ENCODE data around the gene CAMTA1.
"Not testable (repeated sequence)": the region's sequence is repeated elsewhere in the genome, so short reads cannot be mapped to it uniquely, and the experiment has no call there.

The CAMTA1 gene

DNA sequence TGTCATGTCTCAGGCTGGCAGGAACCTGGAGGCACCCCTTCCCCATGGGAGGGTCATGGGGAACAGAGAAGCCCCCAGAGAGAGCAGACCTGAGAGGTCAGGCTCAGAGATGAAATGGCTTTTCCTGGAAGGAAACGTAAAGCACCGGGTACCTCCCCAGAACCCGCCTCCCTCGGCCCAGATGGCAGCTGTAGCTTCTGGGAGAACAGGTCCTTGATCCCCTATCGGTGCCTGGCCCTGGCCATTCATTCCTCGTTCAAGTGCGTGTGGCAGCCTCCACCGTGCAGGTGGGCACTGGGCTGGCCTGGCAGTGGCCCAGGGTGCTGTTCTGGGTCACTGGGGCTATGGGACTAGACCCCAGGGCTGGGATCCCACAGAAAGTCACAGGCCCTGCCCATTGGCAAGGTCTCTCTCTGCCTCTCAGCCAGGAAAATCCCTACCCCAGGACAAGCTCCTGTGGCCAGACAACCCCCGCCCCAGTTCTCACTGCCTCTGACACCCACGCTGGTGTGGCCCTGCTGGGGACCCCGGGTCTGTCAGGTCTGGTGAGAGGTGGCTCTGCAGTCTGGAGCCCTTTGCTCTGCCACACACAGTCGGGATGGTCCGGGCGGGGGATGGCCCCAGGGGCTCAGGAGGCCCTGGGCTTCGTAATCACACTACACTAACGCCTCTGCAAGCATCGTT lies 802.7 kb downstream of the CAMTA1 start:
- no peak for DNase-seq

DNA sequence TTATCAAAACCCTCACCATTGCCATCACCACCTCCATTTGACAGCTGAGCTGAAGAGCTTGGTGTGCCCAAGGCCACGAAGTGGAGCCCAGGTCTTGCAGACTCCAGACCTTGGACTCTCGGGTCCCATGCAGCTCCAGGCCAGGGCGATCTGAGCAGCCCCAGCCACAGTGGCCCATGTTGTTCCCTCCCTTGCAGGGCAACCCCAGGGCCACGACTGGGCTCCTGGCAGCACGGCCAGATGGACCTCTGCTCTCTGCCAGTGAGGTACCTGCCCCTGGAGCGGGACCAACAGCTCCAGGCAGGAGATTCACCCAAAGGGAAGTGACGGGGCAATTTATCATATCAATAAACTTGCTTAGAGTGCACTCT lies 803.2 kb downstream of the CAMTA1 start:
- DNase-seq: no peak

DNA sequence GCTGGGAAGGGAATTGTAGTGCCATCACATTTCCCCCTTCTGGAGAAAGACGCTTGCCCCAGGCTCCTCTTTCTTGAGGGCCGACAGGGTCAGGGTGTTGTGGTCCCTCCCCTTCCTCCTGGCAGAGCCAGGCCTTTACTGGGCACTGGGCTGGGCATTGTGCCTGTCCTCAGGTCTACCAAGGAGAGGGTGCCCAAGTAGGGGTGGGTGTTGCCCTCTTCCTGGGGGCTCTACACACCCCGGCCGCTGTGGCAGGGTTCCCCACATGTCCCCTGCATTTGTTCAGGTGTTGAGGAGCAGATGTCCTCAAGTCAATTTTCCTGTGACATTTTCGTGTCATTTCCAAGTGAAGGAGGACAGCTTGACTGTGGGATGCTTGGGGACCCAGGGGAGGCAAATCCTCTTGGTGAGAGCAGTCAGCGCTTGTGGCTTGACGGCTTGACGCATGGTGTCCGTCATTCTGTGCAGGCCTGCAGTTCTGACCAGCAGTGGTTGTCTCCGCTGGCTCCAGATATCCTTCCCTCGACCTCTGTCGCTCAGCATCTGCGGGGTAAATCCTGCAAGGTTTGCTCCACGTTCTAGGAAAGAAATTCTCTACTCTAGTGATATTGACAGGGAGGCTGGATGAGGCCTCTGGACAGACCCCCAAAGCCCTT lies 804.0 kb downstream of the CAMTA1 start:
- no peak for DNase-seq

DNA sequence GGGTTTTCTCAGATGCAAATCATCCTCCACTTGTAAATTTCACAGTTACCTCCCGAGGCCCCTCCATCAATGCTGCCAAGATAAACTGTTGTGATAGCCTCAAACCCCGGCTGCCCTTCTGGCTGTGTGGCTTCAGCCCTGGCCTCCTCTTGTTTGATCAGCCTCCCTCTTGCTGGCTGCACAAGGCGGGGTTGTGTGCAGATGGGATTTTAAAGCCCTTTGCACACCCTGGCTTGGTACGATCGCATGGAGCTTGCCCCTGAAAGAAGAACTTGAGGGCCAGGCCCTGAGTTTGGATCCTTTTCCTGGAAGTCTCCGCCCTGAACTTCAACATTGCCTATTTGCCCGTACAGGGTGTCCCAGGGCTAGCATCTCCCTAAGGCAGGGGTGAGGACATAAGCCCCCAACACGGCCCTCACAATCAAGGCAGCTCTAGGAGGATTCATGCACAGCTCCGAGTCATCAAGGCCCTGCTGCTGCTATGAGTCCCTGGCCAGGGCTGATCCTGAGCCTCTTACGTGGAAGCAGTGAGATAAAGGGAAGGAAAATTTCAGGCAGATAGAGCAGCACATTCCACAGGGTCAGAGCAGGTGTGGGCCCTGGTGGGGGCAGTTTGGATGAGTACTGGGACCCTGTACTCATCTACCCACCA lies 804.6 kb downstream of the CAMTA1 start:
- DNase-seq: no peak

- DNase-seq: no peak
Measured at GRCh38 chr1:7590426-7590790, 805.2 kb downstream of the CAMTA1 start.

GRCh38 chr1:7591565-7591964 lies 806.3 kb downstream of the CAMTA1 start:
- no peak for DNase-seq

DNA sequence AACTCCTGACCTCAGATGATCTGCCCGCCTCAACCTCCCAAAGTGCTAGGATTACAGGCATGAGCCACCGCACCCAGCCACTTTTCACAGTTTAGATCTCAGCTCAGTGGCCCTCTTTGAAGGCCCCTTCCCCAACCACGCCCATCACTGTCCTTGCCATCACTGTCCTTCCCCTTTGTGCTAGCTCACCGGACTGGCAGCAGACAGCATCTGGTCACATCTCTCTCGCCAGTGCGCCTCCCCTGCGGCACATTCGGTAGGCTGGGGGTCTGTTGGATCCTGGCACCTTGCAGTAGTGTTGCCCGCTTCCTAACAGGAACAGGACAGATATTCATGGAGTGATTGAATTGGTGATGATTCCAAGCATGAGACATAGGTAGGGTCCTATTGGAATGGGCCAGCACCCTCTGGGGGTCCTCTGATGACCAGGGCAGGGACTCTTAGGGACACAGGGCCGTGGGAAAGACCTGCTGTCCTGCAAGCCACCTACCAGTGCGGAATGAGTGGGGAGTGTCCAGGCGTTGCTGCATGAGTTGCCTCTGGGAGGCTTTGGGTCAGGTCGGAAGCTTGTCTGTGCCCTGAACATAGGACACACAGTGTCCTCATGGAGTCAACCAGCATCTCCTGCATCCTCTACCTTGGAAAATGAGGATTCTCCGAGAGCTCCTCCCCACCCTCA lies 807.0 kb downstream of the CAMTA1 start:
- no peak for DNase-seq

DNA sequence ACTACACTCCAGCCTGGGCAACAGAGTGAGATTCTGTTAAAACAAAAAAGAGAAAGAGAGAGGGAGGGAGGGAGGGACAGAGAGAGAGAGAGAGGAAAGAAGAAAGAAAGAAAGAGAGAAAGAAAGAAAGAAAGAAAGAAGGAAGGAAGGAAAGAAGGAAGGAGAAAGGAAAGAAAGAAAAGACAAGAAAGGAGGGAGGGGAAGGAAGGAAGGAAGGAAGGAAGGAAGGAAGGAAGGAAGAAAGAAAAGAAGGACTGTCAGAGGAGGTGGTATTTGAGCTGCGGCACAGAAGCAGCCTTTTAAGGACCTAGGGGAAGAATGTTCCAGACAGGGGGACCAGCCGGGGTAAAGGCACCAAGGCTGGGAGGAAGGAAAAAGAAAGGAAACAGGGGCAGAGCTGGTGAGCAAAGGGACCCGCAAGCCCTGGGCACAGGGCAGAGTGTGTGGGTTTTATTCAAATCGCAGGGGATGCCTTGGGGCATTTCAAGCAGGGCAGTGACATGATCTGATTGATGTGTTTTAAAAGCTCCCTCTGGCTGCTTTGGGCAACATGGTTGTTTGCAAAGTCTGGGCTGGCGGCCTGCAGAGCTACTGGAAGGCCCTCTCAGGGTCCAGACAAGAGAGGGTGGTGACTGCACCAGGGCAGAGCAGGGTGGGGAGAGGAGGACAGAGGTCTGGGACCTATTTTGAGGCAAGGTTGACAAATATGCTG lies 808.9 kb downstream of the CAMTA1 start:
- DNase-seq: no peak

GRCh38 chr1:7594714-7595295 lies 809.6 kb downstream of the CAMTA1 start:
- DNase-seq: no peak

GRCh38 chr1:7595336-7595735 lies 810.1 kb downstream of the CAMTA1 start:
- no peak for DNase-seq

DNA sequence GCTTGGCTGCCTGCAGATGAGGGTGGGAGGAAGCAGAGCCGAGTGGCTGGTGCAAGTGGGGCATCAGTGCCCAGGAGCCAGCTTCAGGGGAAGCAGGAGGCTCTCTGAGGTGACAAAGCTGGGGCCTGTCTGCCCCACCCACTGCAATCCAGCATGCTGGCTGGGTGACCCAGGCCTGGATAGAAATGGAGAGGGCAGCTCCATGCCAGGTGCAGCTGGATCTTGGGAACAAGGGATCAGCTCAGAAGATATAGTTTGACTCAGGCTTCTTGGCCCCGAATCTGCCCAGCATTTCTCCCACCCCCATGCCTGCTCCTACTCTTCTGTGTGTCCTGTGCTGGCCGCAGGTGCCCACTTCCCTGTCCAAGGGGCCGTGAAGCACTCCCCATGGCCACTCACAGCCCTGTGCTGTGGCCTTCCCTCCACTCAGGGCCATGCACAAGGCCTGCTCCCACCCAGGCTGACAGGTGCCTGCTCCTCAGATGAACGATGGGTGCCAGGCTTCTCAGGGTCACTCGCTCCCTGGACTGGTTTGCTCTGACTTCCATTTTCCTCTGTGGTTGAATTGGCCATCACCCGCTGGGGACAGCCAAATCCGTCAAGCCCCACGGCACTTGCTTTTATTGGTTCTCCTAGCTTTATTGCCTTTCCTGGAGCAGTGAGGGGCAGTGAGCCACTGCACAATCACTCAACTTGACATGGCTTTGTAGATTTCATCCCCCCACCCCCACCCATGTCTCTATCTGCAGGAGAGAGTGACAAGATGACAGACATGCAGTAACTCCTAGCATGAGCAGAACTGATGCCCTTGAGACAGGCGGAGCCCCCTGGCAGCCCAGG lies 811.1 kb downstream of the CAMTA1 start:
- DNase-seq: no peak

GRCh38 chr1:7598058-7598457 lies 812.8 kb downstream of the CAMTA1 start:
- not testable (repeated sequence) for DNase-seq

- not testable (repeated sequence) for DNase-seq
Measured at GRCh38 chr1:7604906-7605305, 819.7 kb downstream of the CAMTA1 start.

DNA sequence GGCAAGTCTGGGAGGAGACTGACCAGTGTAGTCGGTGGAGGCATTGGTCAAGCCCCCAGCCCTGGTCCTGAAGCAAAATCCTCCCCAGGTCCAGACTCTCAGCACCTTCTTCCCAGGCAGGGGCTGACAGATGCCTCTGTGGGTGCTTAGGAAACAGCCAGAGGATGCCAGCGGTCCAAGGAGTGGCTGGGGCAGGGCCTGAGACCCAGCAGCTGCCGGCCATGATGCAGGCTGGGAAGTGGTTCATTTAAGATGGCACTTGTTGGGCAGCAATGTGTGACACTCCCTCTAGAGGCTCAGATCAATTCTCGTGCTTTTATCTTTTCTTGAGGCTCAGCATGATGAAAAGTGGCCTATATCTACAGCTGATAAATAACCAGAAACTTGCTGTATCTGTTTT lies 820.8 kb downstream of the CAMTA1 start:
- DNase-seq: no peak

DNA sequence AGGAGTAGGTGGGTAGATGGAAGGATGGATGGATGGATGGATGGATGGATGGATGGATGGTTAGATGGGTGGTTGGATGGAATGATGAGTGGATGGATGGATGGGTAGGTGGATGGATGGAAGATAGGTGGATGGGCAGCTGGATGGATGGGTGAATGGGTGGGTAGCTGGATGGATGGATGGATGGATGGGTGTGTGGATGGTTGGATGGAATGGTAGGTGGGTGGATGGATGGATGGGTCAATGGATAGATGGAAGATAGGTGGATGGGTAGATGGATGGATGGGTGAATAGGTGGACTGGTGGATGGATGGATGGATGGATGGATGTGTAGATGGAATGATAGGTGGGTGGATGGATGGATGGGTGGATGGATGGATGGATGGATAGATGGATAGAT lies 821.8 kb downstream of the CAMTA1 start:
- no peak for DNase-seq

GRCh38 chr1:7608628-7609305 lies 823.5 kb downstream of the CAMTA1 start:
- no peak for DNase-seq

DNA sequence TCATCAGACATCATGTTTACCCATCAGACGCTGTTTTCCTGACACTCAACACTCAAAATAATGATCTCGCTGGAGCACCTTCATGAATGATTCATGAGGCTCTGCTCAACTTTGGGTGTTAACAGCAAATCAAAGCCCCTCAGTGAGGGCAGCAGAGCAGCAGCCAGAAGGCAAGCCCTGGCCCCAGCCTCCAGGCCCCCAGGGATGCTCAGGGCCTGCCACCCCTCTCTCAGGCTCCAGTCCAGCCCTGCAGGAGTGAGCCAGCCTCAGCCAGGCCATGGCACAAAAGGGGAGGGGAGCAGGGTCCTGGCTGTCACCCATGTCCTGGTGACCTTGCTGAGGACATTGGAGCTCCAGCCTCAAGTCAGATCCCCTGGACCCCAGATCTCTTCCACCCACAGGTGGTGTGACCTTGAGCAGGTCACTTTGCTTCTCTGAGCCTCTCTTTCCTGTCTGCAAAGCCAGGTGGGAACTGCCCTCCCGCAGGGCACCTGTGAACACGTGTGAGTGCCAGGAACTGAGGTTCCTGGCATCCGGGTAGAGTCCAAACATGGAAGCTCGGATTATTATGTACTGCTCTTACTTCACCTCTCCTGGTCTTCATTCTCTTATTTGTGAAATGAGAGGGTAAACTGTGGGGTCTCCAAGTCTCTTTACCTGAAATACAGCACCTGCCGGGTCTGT lies 824.2 kb downstream of the CAMTA1 start:
- no peak for DNase-seq

DNA sequence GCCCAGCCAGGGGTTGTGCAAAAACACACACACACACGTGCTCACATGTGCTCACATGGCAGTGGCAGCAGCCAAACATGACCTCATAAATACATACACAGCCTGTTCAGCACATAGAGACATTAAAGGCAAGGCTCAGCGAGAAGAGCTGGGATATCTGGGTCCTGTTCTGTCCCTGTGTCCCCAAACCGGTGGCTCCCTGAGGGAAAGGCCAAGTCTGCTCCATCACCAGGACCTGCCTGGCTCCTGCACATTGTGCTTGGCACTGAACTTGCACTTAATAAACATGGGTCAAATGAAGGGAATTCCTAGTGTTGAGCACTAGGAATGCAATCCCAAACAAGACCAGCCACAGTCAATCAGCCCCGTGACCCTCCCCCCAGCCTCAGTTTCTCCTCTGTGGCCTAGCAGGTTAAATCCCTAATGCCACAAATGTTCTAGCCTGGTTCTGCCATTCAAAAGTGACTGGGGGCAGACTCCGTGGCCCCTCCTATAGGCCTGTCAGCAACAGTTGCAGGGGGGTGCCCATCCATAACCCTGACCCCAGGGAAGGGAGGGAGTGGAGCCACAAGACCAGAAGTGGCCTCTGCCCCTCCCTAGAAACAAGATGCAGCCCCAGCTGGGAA lies 825.0 kb downstream of the CAMTA1 start:
- DNase-seq: no peak

DNA sequence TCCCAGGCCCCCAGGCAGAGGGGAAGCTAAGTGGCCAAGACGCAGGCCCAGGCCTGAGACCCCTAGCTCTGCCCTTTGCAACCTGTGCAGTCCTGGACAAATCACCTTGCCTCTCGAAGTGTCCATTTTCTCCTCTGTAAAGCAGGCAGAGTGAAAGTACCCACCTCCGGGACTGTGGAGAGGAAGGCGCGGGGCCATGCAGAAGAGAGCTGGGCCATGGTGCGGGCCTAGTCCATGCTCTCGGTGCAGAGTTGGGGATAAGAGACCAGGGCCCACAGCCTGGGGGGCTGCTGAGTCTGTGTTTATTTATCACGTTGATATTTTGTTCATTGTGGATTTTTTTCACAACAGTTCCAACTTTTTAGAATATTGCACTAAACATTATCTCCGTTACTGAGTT lies 825.7 kb downstream of the CAMTA1 start:
- DNase-seq: no peak

- DNase-seq: no peak
Measured at GRCh38 chr1:7611421-7612010, 826.3 kb downstream of the CAMTA1 start.

All from T-helper 9 cell (primary cell).